K562 (cell line): ENCODE results near the gene EIF1. TPM values are rescaled to one million over a fixed set of nuclear protein-coding genes. Genes with fewer than 3 reads are reported as not detected.

Source experiments
- ATAC-seq: fragments of 200-7000 bp; cut with Tn5 transposase; 3 replicates; pipeline ENCODE4 v1.9.1; 2020; ENCODE audit warnings: moderate library complexity
- BruUV-seq: library from RNA; stranded (reverse); fragments of 400-500 nt; replicated peaks from 2 replicates; lab custom pipeline; 2021; lab: Mats Ljungman, UMichigan
- CTCF ChIA-PET: fragments of 300-600 bp; formaldehyde crosslinking; extraction: SDS; loops from one replicate; lab custom pipeline; 2021; ENCODE audit warnings: low intra/inter-chr PET ratio; lab: Yijun Ruan, JAX
- POLR2A ChIA-PET: fragments of 300-600, 350-650 bp; sonication (Branson Sonifier 250); formaldehyde crosslinking; extraction: SDS; loops from one replicate; lab custom pipeline; 2021; ENCODE audit warnings: antibody characterized with exemption, inconsistent platforms; lab: Yijun Ruan, JAX
- DNase-seq, 4 experiments: peaks; one replicate each; pipeline versions ENCODE4 v3.0.0 to v3.0.0-alpha.2; 2011 to 2018; ENCODE audit warnings: low spot score in 3 of 4, mixed read lengths in 3 of 4; ENCODE audit errors: extremely low read depth in 1 of 4
- FAIRE-seq: peaks from 2 replicates; lab custom pipeline; 2011; peaks lifted over from hg19 to GRCh38; lab: Jason Lieb, UNC
- H2AFZ ChIP-seq: 2 replicates; pipeline ENCODE4 v1.6.0; 2011; ENCODE audit warnings: low read depth, low read length, control low read depth, inconsistent platforms
- H3K27ac ChIP-seq: fragments of 200-600 bp; 3 replicates; pipeline ENCODE4 v1.8.0; 2011; ENCODE audit warnings: low read depth, mild to moderate bottlenecking, control low read depth, inconsistent platforms, low read length, moderate library complexity, mixed read lengths; ENCODE audit errors: extremely low read depth
- H3K27me3 ChIP-seq, 2 experiments: fragments of 300-600 bp in 1 of 2; 2 replicates in 1 of 2; 3 replicates in 1 of 2; pipeline versions ENCODE4 v1.6.0 to v1.8.0; 2011; ENCODE audit warnings: inconsistent platforms in 2 of 2, low read length in 2 of 2, mild to moderate bottlenecking in 1 of 2, mixed read lengths in 1 of 2, moderate library complexity in 1 of 2; ENCODE audit not compliant: control insufficient read depth in 2 of 2, insufficient read depth in 2 of 2
- H3K36me3 ChIP-seq: fragments of 300-600 bp; 3 replicates; pipeline ENCODE4 v1.8.0; 2011; ENCODE audit warnings: mild to moderate bottlenecking, low read length, inconsistent platforms; ENCODE audit not compliant: control insufficient read depth, insufficient read depth
- H3K4me1 ChIP-seq, 2 experiments: fragments of 200-600 bp in 1 of 2; replicated peaks in 1 of 2; 2 replicates in 1 of 2; 3 replicates in 1 of 2; pipeline versions ENCODE4 v1.5.1 to v1.8.0; 2011; ENCODE audit warnings: inconsistent platforms in 2 of 2, low read length in 2 of 2, mild to moderate bottlenecking in 1 of 2, mixed read lengths in 1 of 2, moderate library complexity in 1 of 2; ENCODE audit not compliant: control insufficient read depth in 2 of 2, insufficient read depth in 2 of 2
- H3K4me2 ChIP-seq: 2 replicates; pipeline ENCODE4 v1.6.1; 2011; ENCODE audit warnings: low read length, control low read depth, inconsistent platforms, mixed read lengths; ENCODE audit not compliant: insufficient read depth
- H3K4me3 ChIP-seq: fragments of 200-600 bp; sonication (generic), shearing (Covaris generic); 2 replicates; pipeline ENCODE4 v1.5.1; 2016; ENCODE audit warnings: control low read depth, inconsistent platforms
- H3K79me2 ChIP-seq: fragments of 200-600 bp; 3 replicates; pipeline ENCODE4 v1.8.0; 2011; ENCODE audit warnings: low read length, inconsistent platforms; ENCODE audit not compliant: control insufficient read depth, insufficient read depth
- H3K9ac ChIP-seq, 2 experiments: 2 replicates each; pipeline versions ENCODE4 v1.6.0 to v1.6.1; 2011; ENCODE audit warnings: low read depth in 2 of 2, low read length in 2 of 2, control low read depth in 1 of 2, inconsistent platforms in 1 of 2, mild to moderate bottlenecking in 1 of 2, mixed read lengths in 1 of 2; ENCODE audit not compliant: insufficient read depth in 1 of 2
- H3K9me1 ChIP-seq: one replicate; pipeline ENCODE4 v1.6.0; 2011; ENCODE audit warnings: inconsistent platforms, mild to moderate bottlenecking, low read length, moderate library complexity; ENCODE audit not compliant: control insufficient read depth, insufficient read depth
- H3K9me3 ChIP-seq: replicated peaks from 2 replicates; pipeline ENCODE4 v1.5.1; 2011; ENCODE audit warnings: low read depth, low read length, inconsistent platforms; ENCODE audit not compliant: control insufficient read depth, insufficient read depth
- H4K20me1 ChIP-seq: replicated peaks from 2 replicates; pipeline ENCODE4 v1.6.1; 2011; ENCODE audit warnings: low read length, inconsistent platforms, mixed read lengths; ENCODE audit not compliant: control insufficient read depth, insufficient read depth
- BCL6 ChIP-seq: fragments of 250-450 bp; sonication (Bioruptor Pico); IDR thresholded peaks from 2 replicates; pipeline ENCODE4 v1.4.0; 2020
- CBX1 ChIP-seq: sonication (generic); IDR thresholded peaks from 2 replicates; pipeline ENCODE4 v1.6.1; 2016; ENCODE audit warnings: antibody characterized with exemption, low read depth, mild to moderate bottlenecking
- DPF2 ChIP-seq: fragments of 450-650 bp; IDR thresholded peaks from 2 replicates; pipeline ENCODE4 v1.6.1; 2016
- GTF2A2 ChIP-seq: IDR thresholded peaks from 2 replicates; pipeline ENCODE4 v1.6.1; 2016; ENCODE audit warnings: mild to moderate bottlenecking, missing genetic modification characterization, missing compliant biosample characterization
- LEF1 ChIP-seq: fragments of 450-650 bp; IDR thresholded peaks from 2 replicates; pipeline ENCODE4 v1.6.1; 2016; ENCODE audit warnings: mild to moderate bottlenecking
- MYC ChIP-seq, 2 experiments: fragments of 250-450 bp in 1 of 2; sonication (Bioruptor Pico) in 1 of 2; IDR thresholded peaks; 2 replicates each; pipeline versions ENCODE4 v1.5.1 to v1.6.1; 2012 to 2021; ENCODE audit warnings: low read depth in 2 of 2, borderline replicate concordance in 1 of 2, improper control_type of control experiment in 1 of 2, low read length in 1 of 2, mild to moderate bottlenecking in 1 of 2, moderate library complexity in 1 of 2
- SMC3 ChIP-seq: conservative IDR thresholded peaks from 2 replicates; pipeline ENCODE4 v1.6.1; 2011; ENCODE audit warnings: low read depth, low read length, improper control_type of control experiment; ENCODE audit not compliant: insufficient read depth
- SRSF3 ChIP-seq: fragments of 200-400 bp; formaldehyde crosslinking; IDR thresholded peaks from 2 replicates; pipeline ENCODE4 v1.6.1; 2016; ENCODE audit warnings: mild to moderate bottlenecking, low read length, moderate library complexity; ENCODE audit not compliant: insufficient read depth
- ZNF140 ChIP-seq: fragments of 250-450 bp; sonication (Bioruptor Pico); IDR thresholded peaks from 2 replicates; pipeline ENCODE4 v1.8.0; 2021; ENCODE audit warnings: moderate library complexity, mild to moderate bottlenecking, inconsistent platforms
- WGBS: fragments of 100-300 bp; shearing (Covaris generic); methylation state at CpG from one replicate; pipeline ENCODE4 v1.1.6; 2016; ENCODE audit warnings: low coverage, mixed read lengths; ENCODE audit not compliant: insufficient coverage; ENCODE audit errors: missing lambda C conversion rate; 5-methylcytosine and 5-hydroxymethylcytosine counted together
- in situ Hi-C: fragments of 300-500 bp; cut with MboI; formaldehyde crosslinking; loops from 4 replicates; pipeline ENCODE4 v1.15.0; 2018; ENCODE audit warnings: inconsistent platforms, mixed read lengths
- intact Hi-C: fragments of 100-400 bp; cut with micrococcal nuclease; formaldehyde crosslinking; loops from 2 replicates; pipeline ENCODE4 v1.14.2; 2022
- polyA plus RNA-seq, 8 experiments: library from polyadenylated mRNA; depleted of rRNA in 4 of 8; stranded (reverse) in 5 of 8; unstranded in 3 of 8; fragments of >200 nt; fragmentation: Nextera tagmentation in 2 of 8; fragmentation: Illumina TruSeq in 1 of 8; extraction: Ambion mirVana in 2 of 8; extraction: Trizol in 1 of 8; gene quantifications; 2 replicates each; pipeline versions ENCODE4 v1.2.1 to v1.2.3, GENCODE V29; 2011 to 2014; ENCODE audit warnings: inconsistent platforms in 1 of 8, missing spikeins in 1 of 8
- total RNA-seq, 7 experiments: library from RNA; depleted of rRNA in 6 of 7; stranded (reverse); fragments of >200 nt in 6 of 7; fragmentation: Illumina TruSeq in 2 of 7; extraction: Trizol in 2 of 7; gene quantifications; 2 replicates each; pipeline versions ENCODE4 v1.2.1 to v1.2.3, GENCODE V29; 2011 to 2021; ENCODE audit warnings: low replicate concordance in 1 of 7
- TF ChIP-seq, protein P1 (sequence below), 3 experiments: IDR thresholded peaks in 2 of 3; conservative IDR thresholded peaks in 1 of 3; 2 replicates each; pipeline ENCODE4 v1.5.1; 2011 to 2012; ENCODE audit warnings: low read length in 3 of 3, mild to moderate bottlenecking in 3 of 3, control low read depth in 2 of 3, improper control_type of control experiment in 1 of 3, inconsistent platforms in 1 of 3, low read depth in 1 of 3, mixed read lengths in 1 of 3, moderate library complexity in 1 of 3; ENCODE audit not compliant: insufficient read depth in 2 of 3
- TF ChIP-seq, protein P2 (sequence below), 2 experiments: fragments of 150-350 bp in 1 of 2; IDR thresholded peaks; 2 replicates each; pipeline ENCODE4 v1.6.1; 2012 to 2016; ENCODE audit warnings: low read depth in 2 of 2, low read length in 2 of 2, mild to moderate bottlenecking in 1 of 2, moderate library complexity in 1 of 2
- TF ChIP-seq, protein P3 (sequence below), 2 experiments: IDR thresholded peaks; 2 replicates each; pipeline ENCODE4 v1.6.1; 2011; ENCODE audit warnings: borderline replicate concordance in 1 of 2, control low read depth in 1 of 2, low read depth in 1 of 2, low read length in 1 of 2, mild to moderate bottlenecking in 1 of 2, mixed read lengths in 1 of 2, moderate library complexity in 1 of 2; ENCODE audit not compliant: insufficient read depth in 1 of 2, insufficient read length in 1 of 2, poor library complexity in 1 of 2, severe bottlenecking in 1 of 2; ENCODE audit errors: extremely low read depth in 1 of 2
- TF ChIP-seq, protein P4 (sequence below): fragments of 450-650 bp; formaldehyde crosslinking; IDR thresholded peaks from 2 replicates; pipeline ENCODE4 v1.4.0; 2020; ENCODE audit warnings: mild to moderate bottlenecking

Gene EIF1
- total and polyA plus RNA-seq, 9 of the 15 experiments (the other 6 are each of a cell fraction or from before 2014, with no cell fraction given), result 67.0 to 1,204 (median 320) TPM

DNA sequence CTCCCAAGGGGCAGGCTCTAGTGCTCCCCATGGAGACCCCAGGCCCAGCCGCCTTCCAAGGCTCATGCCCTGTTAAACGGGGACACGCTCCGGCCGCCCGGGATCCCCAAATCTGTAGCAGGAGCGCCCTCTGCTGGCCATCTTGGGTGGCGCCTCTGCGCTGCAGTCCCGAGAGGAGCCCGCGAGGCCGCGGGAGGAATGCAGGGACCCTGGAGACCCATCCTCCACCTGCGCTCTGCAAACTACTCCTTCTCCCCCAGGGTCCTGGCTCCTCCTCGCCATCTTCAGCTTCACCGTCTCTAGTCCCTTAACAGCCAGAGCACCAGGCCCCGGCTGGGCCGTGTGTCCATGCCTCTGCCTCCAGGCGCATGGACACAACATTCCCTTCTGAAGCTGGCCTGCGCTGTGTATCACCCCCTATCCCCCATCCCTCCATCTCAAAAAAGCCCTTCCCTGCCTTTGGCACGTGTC, 40.7 kb upstream of the EIF1 start:
- Histone ChIP-seq H2AFZ (peak overlapping the region; percentile 89), H3K9me1 (no peaks in the 10 kb centered on the region), H3K27me3 (peaks cover 0 to 4% of the 10 kb centered on the region in 2 experiments; a peak in 1 of 5 replicates), H3K79me2 (no peaks in the 10 kb centered on the region), H3K4me3 (peak overlapping the region; percentile 23; the same call in 1 of the 2 replicates), H4K20me1 (no peaks in the 10 kb centered on the region), H3K4me1 (peaks cover 20 to 31% of the 10 kb centered on the region in 2 experiments; a peak in 4 of 5 replicates), H3K9ac (peak overlapping the region; percentile 22 to 84; a peak in 3 of 4 replicates), H3K9me3 (no peaks in the 10 kb centered on the region), H3K36me3 (no peaks in the 10 kb centered on the region), H3K27ac (no peak overlapping the region), H3K4me2 (peak overlapping the region; percentile 80)
- FAIRE-seq (peak; percentile 56), ATAC-seq (peak; percentile 93), DNase-seq (peak; percentile 87 to 88 (median 87))
- BruUV-seq, result no TSS peak
- intact Hi-C loops (loop anchor here (1.0 to 5.0 kb wide), 3 partner anchors 14 to 741 kb away; no protein-coding TSS in a partner anchor), in situ Hi-C loops (no loop called here)
- CTCF ChIA-PET, result interaction anchor here (0.5 to 4.8 kb wide), 15 partner anchors 13 to 1027 kb away, joined by 3 to 87 read pairs (median 5); no protein-coding TSS in a partner anchor
- POLR2A ChIA-PET, result interaction anchor here (0.7 to 1.0 kb wide), 5 partner anchors 8 to 828 kb away, joined by 3 to 4 read pairs (median 3); no protein-coding TSS in a partner anchor
- 2% methylated on average over 21 of the region's 22 CpGs for WGBS
- no peak for TF ChIP-seq BCL6 (CRISPR knock-in tag)
- peak; percentile 27; the same call in 1 of the 2 replicates for TF ChIP-seq MYC (IDR thresholded peaks at IDR 0.05; ENCODE audit: low read depth, low read length)
- TF ChIP-seq MYC (CRISPR knock-in tag; IDR thresholded peaks at IDR 0.05; ENCODE audit: borderline replicate concordance, low read depth), result no peak
- no peak for TF ChIP-seq DPF2
- TF ChIP-seq, protein P1, sequence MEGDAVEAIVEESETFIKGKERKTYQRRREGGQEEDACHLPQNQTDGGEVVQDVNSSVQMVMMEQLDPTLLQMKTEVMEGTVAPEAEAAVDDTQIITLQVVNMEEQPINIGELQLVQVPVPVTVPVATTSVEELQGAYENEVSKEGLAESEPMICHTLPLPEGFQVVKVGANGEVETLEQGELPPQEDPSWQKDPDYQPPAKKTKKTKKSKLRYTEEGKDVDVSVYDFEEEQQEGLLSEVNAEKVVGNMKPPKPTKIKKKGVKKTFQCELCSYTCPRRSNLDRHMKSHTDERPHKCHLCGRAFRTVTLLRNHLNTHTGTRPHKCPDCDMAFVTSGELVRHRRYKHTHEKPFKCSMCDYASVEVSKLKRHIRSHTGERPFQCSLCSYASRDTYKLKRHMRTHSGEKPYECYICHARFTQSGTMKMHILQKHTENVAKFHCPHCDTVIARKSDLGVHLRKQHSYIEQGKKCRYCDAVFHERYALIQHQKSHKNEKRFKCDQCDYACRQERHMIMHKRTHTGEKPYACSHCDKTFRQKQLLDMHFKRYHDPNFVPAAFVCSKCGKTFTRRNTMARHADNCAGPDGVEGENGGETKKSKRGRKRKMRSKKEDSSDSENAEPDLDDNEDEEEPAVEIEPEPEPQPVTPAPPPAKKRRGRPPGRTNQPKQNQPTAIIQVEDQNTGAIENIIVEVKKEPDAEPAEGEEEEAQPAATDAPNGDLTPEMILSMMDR (IDR thresholded peaks at IDR 0.05 in 2 of 3, conservative IDR thresholded peaks at IDR 0.05 in 1 of 3; ENCODE audit: insufficient read depth in 2 of 3, low read depth in 1 of 3, low read length in 3 of 3), result peak; percentile 93 to 97 (median 94)
- TF ChIP-seq SMC3, result peak; percentile 91
- TF ChIP-seq, protein P2, sequence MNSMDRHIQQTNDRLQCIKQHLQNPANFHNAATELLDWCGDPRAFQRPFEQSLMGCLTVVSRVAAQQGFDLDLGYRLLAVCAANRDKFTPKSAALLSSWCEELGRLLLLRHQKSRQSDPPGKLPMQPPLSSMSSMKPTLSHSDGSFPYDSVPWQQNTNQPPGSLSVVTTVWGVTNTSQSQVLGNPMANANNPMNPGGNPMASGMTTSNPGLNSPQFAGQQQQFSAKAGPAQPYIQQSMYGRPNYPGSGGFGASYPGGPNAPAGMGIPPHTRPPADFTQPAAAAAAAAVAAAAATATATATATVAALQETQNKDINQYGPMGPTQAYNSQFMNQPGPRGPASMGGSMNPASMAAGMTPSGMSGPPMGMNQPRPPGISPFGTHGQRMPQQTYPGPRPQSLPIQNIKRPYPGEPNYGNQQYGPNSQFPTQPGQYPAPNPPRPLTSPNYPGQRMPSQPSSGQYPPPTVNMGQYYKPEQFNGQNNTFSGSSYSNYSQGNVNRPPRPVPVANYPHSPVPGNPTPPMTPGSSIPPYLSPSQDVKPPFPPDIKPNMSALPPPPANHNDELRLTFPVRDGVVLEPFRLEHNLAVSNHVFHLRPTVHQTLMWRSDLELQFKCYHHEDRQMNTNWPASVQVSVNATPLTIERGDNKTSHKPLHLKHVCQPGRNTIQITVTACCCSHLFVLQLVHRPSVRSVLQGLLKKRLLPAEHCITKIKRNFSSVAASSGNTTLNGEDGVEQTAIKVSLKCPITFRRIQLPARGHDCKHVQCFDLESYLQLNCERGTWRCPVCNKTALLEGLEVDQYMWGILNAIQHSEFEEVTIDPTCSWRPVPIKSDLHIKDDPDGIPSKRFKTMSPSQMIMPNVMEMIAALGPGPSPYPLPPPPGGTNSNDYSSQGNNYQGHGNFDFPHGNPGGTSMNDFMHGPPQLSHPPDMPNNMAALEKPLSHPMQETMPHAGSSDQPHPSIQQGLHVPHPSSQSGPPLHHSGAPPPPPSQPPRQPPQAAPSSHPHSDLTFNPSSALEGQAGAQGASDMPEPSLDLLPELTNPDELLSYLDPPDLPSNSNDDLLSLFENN (IDR thresholded peaks at IDR 0.05; ENCODE audit: low read depth in 2 of 2, low read length in 2 of 2), result no peak
- no peak for TF ChIP-seq ZNF140
- TF ChIP-seq, protein P3, sequence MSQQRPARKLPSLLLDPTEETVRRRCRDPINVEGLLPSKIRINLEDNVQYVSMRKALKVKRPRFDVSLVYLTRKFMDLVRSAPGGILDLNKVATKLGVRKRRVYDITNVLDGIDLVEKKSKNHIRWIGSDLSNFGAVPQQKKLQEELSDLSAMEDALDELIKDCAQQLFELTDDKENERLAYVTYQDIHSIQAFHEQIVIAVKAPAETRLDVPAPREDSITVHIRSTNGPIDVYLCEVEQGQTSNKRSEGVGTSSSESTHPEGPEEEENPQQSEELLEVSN (IDR thresholded peaks at IDR 0.05; ENCODE audit: borderline replicate concordance in 1 of 2, extremely low read depth in 1 of 2, insufficient read depth in 1 of 2, insufficient read length in 1 of 2, low read depth in 1 of 2, low read length in 1 of 2, poor library complexity in 1 of 2, severe bottlenecking in 1 of 2), result peak; percentile 23 to 56
- TF ChIP-seq CBX1, result no peak
- TF ChIP-seq, protein P4, sequence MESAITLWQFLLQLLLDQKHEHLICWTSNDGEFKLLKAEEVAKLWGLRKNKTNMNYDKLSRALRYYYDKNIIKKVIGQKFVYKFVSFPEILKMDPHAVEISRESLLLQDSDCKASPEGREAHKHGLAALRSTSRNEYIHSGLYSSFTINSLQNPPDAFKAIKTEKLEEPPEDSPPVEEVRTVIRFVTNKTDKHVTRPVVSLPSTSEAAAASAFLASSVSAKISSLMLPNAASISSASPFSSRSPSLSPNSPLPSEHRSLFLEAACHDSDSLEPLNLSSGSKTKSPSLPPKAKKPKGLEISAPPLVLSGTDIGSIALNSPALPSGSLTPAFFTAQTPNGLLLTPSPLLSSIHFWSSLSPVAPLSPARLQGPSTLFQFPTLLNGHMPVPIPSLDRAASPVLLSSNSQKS (CRISPR knock-in tag), result no peak
- TF ChIP-seq GTF2A2 (tag), result no peak
- no peak for TF ChIP-seq SRSF3
- no peak for TF ChIP-seq LEF1
